Endothelial cell of umbilical vein (primary cell): ENCODE results near the gene PPM1H. TPM values are rescaled to one million over a fixed set of nuclear protein-coding genes. Genes with fewer than 3 reads are reported as not detected.

Experiments used
- BruUV-seq: library from RNA; stranded (reverse); fragments of 400-500 nt; replicated peaks from 2 replicates; lab custom pipeline; 2021; lab: Mats Ljungman, UMichigan
- CTCF ChIA-PET: fragments of 300-600, 350-600 bp; sonication (Branson Sonifier 250); formaldehyde crosslinking; loops from one replicate; lab custom pipeline; 2021; ENCODE audit warnings: antibody characterized with exemption, inconsistent platforms; lab: Charles Lee
- POLR2A ChIA-PET: fragments of 300-600, 350-600 bp; sonication (Branson Sonifier 250); formaldehyde crosslinking; loops from one replicate; lab custom pipeline; 2021; ENCODE audit warnings: antibody characterized with exemption, inconsistent platforms; lab: Charles Lee
- DNase-seq: peaks from one replicate; pipeline ENCODE4 v3.0.0-alpha.2; 2011; ENCODE audit warnings: low read depth, low spot score
- FAIRE-seq: peaks from 2 replicates; lab custom pipeline; 2011; peaks lifted over from hg19 to GRCh38; lab: Jason Lieb, UNC
- H2AFZ ChIP-seq: 2 replicates; pipeline ENCODE4 v1.6.0; 2012; ENCODE audit warnings: low read depth, low read length, control low read depth, inconsistent platforms
- H3K27ac ChIP-seq: 2 replicates; pipeline ENCODE4 v1.5.1; 2011; ENCODE audit warnings: low read depth, mild to moderate bottlenecking, control low read depth, low read length, moderate library complexity; ENCODE audit not compliant: insufficient read depth
- H3K27me3 ChIP-seq, 2 experiments: 2 replicates each; pipeline versions ENCODE4 v1.6.0 to v1.6.1; 2011; ENCODE audit warnings: low read length in 2 of 2, mixed read lengths in 1 of 2; ENCODE audit not compliant: control insufficient read depth in 2 of 2, insufficient read depth in 2 of 2
- H3K36me3 ChIP-seq, 2 experiments: 2 replicates in 1 of 2; 3 replicates in 1 of 2; pipeline ENCODE4 v1.5.1; 2011; ENCODE audit warnings: low read length in 2 of 2, mild to moderate bottlenecking in 1 of 2, moderate library complexity in 1 of 2; ENCODE audit not compliant: control insufficient read depth in 2 of 2, insufficient read depth in 2 of 2; ENCODE audit errors: extremely low read depth in 1 of 2
- H3K4me1 ChIP-seq: 3 replicates; pipeline ENCODE4 v1.5.1; 2011; ENCODE audit warnings: mild to moderate bottlenecking, low read length; ENCODE audit not compliant: control insufficient read depth, insufficient read depth; ENCODE audit errors: extremely low read depth
- H3K4me2 ChIP-seq: 2 replicates; pipeline ENCODE4 v1.6.1; 2011; ENCODE audit warnings: low read length, control low read depth, mixed read lengths; ENCODE audit not compliant: insufficient read depth
- H3K4me3 ChIP-seq, 3 experiments: fragments of 200-600 bp in 1 of 3; sonication (generic), shearing (Covaris generic) in 1 of 3; replicated peaks in 1 of 3; 2 replicates each; pipeline ENCODE4 v1.5.1; 2011 to 2016; ENCODE audit warnings: control low read depth in 3 of 3, low read length in 3 of 3, mild to moderate bottlenecking in 2 of 3, inconsistent platforms in 1 of 3, low read depth in 1 of 3, moderate library complexity in 1 of 3; ENCODE audit not compliant: insufficient read depth in 1 of 3
- H3K79me2 ChIP-seq: 2 replicates; pipeline ENCODE4 v1.6.0; 2012; ENCODE audit warnings: low read length, inconsistent platforms; ENCODE audit not compliant: control insufficient read depth, insufficient read depth
- H3K9ac ChIP-seq: replicated peaks from 2 replicates; pipeline ENCODE3; 2011; ENCODE audit warnings: low read length, control low read depth; ENCODE audit not compliant: insufficient read depth; ENCODE audit errors: extremely low read depth
- H3K9me1 ChIP-seq: replicated peaks from 3 replicates; pipeline ENCODE4 v1.6.0; 2011; ENCODE audit warnings: mild to moderate bottlenecking, low read length; ENCODE audit not compliant: control insufficient read depth, insufficient read depth; ENCODE audit errors: extremely low read depth
- H3K9me3 ChIP-seq: replicated peaks from 2 replicates; pipeline ENCODE4 v1.5.1; 2012; ENCODE audit warnings: low read length, inconsistent platforms; ENCODE audit not compliant: control insufficient read depth, insufficient read depth
- H4K20me1 ChIP-seq: replicated peaks from 2 replicates; pipeline ENCODE3; 2011; ENCODE audit warnings: mild to moderate bottlenecking, low read length; ENCODE audit not compliant: control insufficient read depth, insufficient read depth; ENCODE audit errors: extremely low read depth
- FOS ChIP-seq: IDR thresholded peaks from 2 replicates; pipeline ENCODE4 v1.6.1; 2011; ENCODE audit warnings: mild to moderate bottlenecking, low read length, moderate library complexity, borderline replicate concordance; ENCODE audit not compliant: insufficient read depth
- GATA2 ChIP-seq: IDR thresholded peaks from 2 replicates; pipeline ENCODE4 v1.7.0; 2011; ENCODE audit warnings: low read depth, mild to moderate bottlenecking, moderate library complexity, mixed read lengths, low read length; ENCODE audit not compliant: insufficient read length, insufficient read depth
- JUN ChIP-seq: IDR thresholded peaks from 2 replicates; pipeline ENCODE4 v1.6.1; 2011; ENCODE audit warnings: borderline replicate concordance, low read depth; ENCODE audit not compliant: insufficient read length, insufficient read depth
- MYC ChIP-seq: IDR thresholded peaks from one replicate; pipeline ENCODE4 v1.6.1; 2011; ENCODE audit warnings: mild to moderate bottlenecking, low read depth, low read length
- POLR2A ChIP-seq: IDR thresholded peaks from 2 replicates; pipeline ENCODE4 v1.6.1; 2012; ENCODE audit warnings: low read depth, mild to moderate bottlenecking, control low read depth, low read length
- dilution Hi-C: fragments of 300-500 bp; cut with MboI; formaldehyde crosslinking; loops from one replicate; pipeline ENCODE4 v1.15.0; 2019; ENCODE audit warnings: low sequenced_read_pairs; ENCODE audit not compliant: extremely low pct_ligation_motif_present
- intact Hi-C: fragments of 100-400 bp; cut with micrococcal nuclease; formaldehyde crosslinking; loops from one replicate; pipeline ENCODE4 v1.10.0; 2022
- polyA plus RNA-seq, 4 experiments: library from polyadenylated mRNA; depleted of rRNA in 3 of 4; stranded (reverse) in 3 of 4; unstranded in 1 of 4; fragments of >200 nt; gene quantifications; 2 replicates each; pipeline versions ENCODE4 v1.2.1 to v1.2.3, GENCODE V29; 2011 to 2012; ENCODE audit warnings: missing spikeins in 1 of 4
- total RNA-seq: library from RNA; stranded (reverse); gene quantifications from 2 replicates; pipeline ENCODE4 v1.2.3, GENCODE V29; 2021
- TF ChIP-seq, protein P1 (sequence below), 2 donors: IDR thresholded peaks; 1 replicate in 1 of 2; 2 replicates in 1 of 2; pipeline ENCODE4 v1.5.1; 2011; ENCODE audit warnings: low read length in 2 of 2, mild to moderate bottlenecking in 2 of 2, moderate library complexity in 2 of 2, control low read depth in 1 of 2, inconsistent platforms in 1 of 2, low read depth in 1 of 2; ENCODE audit not compliant: insufficient read depth in 1 of 2; ENCODE audit errors: extremely low read depth in 1 of 2
- TF ChIP-seq, protein P2 (sequence below): IDR thresholded peaks from 2 replicates; pipeline ENCODE4 v1.6.1; 2011; ENCODE audit not compliant: insufficient read depth, insufficient read length

The PPM1H gene
- total and polyA plus RNA-seq, 2 donors (not counting 3 experiments of a cell fraction or from before 2014, with no cell fraction given): 1.0 to 7.2 TPM

DNA sequence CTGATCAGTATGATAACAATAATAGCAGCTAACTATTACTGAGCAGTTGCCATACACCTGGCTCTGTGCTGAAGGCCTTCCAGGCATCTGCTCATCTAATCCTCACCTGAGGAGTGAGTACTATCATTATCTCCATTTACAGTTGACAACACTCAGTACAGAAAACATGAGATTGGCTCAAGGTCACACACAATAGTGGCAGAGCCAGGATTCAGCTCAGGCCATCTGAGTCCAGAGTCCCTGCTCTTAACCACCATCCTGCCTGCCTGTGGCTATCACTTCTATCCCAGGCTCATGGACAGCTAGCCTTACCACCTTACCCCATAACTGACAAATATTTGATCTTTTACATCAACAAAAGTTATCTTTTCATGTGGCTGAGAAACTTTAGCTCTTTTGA lies 155.5 kb downstream of the PPM1H start:
- Histone ChIP-seq H2AFZ (no peak overlapping the region), H3K36me3 (no peaks in the 10 kb centered on the region), H3K4me1 (peaks cover 9% of the 10 kb centered on the region), H3K79me2 (no peaks in the 10 kb centered on the region), H3K27ac (no peak overlapping the region), H3K4me3 (no peak overlapping the region), H3K9me3 (no peaks in the 10 kb centered on the region), H3K9ac (no peak overlapping the region), H3K9me1 (no peaks in the 10 kb centered on the region), H3K4me2 (no peak overlapping the region), H3K27me3 (no peaks in the 10 kb centered on the region), H4K20me1 (no peaks in the 10 kb centered on the region)
- intact Hi-C loops: no loop called here
- DNase-seq (no peak), FAIRE-seq (no peak)
- ChIA-PET CTCF (interaction anchor here (1.3 to 1.6 kb wide), 4 partner anchors 15 to 49 kb away, joined by 3 to 5 read pairs (median 3); no protein-coding TSS in a partner anchor), POLR2A (no interaction called here)
- TF ChIP-seq GATA2 (no peak), JUN (no peak), MYC (no peak), POLR2A (no peak)
- TF ChIP-seq, protein P1, sequence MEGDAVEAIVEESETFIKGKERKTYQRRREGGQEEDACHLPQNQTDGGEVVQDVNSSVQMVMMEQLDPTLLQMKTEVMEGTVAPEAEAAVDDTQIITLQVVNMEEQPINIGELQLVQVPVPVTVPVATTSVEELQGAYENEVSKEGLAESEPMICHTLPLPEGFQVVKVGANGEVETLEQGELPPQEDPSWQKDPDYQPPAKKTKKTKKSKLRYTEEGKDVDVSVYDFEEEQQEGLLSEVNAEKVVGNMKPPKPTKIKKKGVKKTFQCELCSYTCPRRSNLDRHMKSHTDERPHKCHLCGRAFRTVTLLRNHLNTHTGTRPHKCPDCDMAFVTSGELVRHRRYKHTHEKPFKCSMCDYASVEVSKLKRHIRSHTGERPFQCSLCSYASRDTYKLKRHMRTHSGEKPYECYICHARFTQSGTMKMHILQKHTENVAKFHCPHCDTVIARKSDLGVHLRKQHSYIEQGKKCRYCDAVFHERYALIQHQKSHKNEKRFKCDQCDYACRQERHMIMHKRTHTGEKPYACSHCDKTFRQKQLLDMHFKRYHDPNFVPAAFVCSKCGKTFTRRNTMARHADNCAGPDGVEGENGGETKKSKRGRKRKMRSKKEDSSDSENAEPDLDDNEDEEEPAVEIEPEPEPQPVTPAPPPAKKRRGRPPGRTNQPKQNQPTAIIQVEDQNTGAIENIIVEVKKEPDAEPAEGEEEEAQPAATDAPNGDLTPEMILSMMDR (IDR thresholded peaks at IDR 0.05; ENCODE audit: extremely low read depth in 1 of 2, insufficient read depth in 1 of 2, low read depth in 1 of 2, low read length in 2 of 2): no peak
- dilution Hi-C loops: loop anchor here (25.0 kb wide), 1 partner anchor 167 kb away; no protein-coding TSS in a partner anchor
- BruUV-seq: no TSS peak

DNA sequence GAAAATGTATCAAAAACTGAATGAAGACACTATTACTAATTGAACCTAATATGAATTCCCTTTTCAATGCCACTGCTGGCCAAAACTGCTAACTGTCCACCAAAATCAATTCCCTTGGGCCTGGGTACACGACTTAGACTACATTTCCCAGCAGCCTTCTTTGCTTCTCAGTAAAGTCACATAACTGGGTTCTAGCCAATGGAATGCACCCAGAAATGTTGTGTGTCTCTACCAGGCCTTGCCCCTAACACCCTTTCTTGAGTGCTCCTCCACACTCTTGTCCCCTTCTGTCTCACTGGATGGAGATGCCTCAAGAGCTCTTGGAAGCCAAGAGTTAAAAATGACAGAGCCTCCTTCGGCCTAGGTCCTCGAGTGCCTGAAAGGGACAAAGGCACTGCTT lies 156.8 kb downstream of the PPM1H start:
- Histone ChIP-seq H3K4me1 (no peaks in the 10 kb centered on the region), H3K4me3 (no peak overlapping the region), H3K27me3 (no peaks in the 10 kb centered on the region), H3K79me2 (no peaks in the 10 kb centered on the region), H3K27ac (no peak overlapping the region), H3K36me3 (no peaks in the 10 kb centered on the region), H3K9me3 (no peaks in the 10 kb centered on the region), H4K20me1 (no peaks in the 10 kb centered on the region), H3K9me1 (no peaks in the 10 kb centered on the region), H3K4me2 (no peak overlapping the region), H3K9ac (no peak overlapping the region), H2AFZ (no peak overlapping the region)
- dilution Hi-C loops (loop anchor here (25.0 kb wide), 1 partner anchor 166 kb away; no protein-coding TSS in a partner anchor), intact Hi-C loops (no loop called here)
- POLR2A ChIA-PET: no interaction called here
- DNase-seq (no peak), FAIRE-seq (no peak)
- CTCF ChIA-PET: no interaction called here
- no TSS peak for BruUV-seq
- TF ChIP-seq, protein P2, sequence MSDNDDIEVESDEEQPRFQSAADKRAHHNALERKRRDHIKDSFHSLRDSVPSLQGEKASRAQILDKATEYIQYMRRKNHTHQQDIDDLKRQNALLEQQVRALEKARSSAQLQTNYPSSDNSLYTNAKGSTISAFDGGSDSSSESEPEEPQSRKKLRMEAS: no peak
- no peak for TF ChIP-seq FOS
